ENCODE data around the gene TOP1.
"Not testable (repeated sequence)": the region's sequence is repeated elsewhere in the genome, so short reads cannot be mapped to it uniquely, and the experiment has no call there.

The TOP1 gene

GRCh38 chr20:41028359-41029149 lies at the start of gene TOP1:
Gene TOP1, plus strand, starts transcription at chr20:41028822. Its CDS starts 246 bp downstream, at chr20:41029068.
- peak; percentile 94 to 98 for ATAC-seq

GRCh38 chr20:40979247-40979646 lies 49.4 kb upstream of the TOP1 start:
- ATAC-seq = no peak

DNA sequence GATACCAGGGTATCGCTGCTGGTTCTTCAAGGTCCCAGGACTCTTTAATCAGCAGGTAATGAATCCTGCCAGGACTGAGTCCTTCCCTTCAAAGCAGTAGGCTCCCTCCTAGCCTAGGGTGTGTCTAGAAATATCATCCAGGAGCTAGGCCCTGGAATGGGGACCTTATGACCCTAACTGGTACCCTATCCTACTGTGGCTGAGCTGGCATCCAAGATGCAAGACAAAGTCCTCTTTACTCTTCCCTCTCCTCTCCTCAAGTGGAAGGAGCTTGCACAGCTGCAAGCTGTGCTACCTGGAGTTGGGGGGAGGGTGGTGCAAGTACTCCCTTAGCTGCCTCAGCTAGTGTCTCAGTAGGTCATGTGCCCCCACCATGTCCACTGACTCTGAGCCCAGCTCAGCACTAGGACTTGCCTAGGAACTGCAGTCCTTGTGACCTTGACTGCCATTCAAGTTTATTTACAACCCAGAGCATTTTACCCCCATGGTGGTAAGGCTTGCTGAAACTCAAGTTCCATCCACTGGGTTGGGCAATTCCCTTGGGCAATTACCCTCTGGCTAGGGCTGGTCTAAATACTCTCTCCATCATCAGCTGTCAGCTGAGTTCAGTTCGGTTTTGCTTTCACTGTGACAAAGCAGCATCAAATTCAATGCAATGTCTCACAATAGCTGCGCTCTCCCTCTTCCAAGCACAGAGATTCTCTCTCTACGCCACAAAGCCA lies 48.4 kb upstream of the TOP1 start:
- ATAC-seq = peak; percentile 41 to 49

DNA sequence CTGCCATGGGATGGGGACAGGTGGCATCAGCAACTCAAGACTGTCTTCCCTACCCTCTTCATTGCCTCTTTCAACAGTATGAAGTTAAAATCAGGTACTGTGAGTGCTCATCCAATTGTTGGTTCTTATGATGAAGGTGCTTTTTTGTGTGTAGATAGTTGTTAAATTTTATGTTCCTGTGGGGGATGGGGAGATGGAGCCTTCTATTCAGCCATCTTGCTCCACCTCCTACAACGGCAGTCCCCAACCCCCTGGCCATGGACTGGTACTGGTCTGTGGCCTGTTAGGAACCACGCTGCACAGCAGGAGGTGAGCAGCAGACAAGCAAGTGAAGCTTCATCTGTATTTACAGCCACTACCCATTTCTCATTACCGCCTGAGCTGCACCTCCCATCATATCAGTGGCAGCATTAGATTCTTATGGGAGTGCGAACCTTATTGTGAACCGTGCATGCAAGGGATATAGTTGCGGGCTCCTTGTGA lies 47.8 kb upstream of the TOP1 start:
- no peak for ATAC-seq

GRCh38 chr20:40982415-40983145 lies 46.0 kb upstream of the TOP1 start:
- ATAC-seq = peak in 1 of 2 donors; percentile 28

DNA sequence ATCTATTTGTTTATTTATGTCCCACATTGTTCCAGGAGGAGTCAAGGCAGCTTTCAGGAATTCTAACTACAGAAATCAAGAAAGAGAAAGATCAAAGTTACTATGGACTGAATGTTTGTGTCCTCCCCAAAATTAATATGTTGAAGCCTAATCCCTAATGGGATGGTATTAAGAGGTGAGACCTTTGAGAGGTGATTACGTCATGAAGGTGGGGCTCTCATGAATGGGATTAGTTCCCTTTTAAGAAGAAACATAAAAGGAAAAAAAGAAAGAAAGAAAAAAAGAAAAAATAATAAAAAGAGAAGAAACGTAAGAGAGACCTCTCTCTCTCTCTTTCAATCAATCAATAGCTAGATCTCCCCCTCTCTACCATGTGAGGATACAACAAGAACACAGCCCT lies 44.7 kb upstream of the TOP1 start:
- no peak for ATAC-seq

DNA sequence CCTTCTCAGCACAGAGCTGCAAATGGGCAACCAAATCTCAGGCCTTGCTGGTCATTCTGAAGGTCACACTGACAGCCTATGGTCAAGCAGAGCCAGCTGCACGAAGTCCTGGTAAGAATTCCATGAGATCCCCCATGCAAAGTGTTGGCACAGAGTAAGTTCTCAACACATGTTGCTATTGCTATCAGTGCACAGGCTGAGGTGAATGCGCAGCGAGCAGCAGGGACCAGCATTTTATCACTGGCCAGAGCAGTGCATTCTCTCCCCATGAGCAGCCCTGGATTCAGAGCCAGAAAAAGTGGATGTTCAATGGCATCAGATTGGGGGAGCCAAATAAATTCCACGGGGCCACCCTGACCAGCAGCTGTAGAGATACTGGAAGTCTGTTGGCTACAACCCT lies 44.1 kb upstream of the TOP1 start:
- no peak for ATAC-seq

GRCh38 chr20:40986774-40987173 lies 41.8 kb upstream of the TOP1 start:
- no peak for ATAC-seq

- ATAC-seq = peak; percentile 85 to 89
Measured at GRCh38 chr20:40990542-40991120, 38.0 kb upstream of the TOP1 start.

GRCh38 chr20:40991181-40991889 lies 37.3 kb upstream of the TOP1 start:
- peak; percentile 76 to 78 for ATAC-seq

DNA sequence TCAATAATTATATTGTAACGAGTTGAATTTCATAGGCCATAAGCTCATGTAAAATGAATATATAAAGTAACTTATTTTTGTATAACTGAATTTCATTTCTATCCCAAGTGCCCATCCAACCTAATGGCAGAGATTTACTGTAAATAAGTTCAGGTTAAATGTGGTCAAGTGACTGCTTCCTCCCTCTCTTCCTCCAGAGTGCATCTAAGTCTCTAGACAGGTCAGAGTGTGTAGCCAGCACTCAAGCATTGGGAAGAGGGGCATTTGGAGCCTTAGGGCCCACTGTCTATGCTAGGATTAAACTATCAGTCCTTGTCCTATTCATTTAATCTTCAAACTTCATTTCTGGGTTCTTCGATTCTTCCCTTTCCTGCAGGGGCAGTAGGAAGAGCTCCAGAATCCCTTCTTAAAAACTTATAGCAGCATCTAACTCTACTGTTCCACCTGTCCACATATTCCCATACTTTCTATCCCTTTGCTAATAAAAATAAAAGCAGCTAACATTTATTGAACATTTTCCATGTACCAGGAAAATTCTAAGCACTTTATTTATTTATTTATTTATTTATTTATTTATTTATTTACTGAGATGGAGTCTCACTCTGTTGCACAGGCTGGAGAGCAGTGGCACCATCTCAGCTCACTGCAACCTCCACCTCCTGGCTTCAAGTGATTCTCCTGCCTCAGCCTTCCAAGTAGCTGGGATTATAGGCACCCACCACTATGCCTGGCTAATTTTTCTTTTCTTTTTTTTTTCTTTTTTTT lies 36.1 kb upstream of the TOP1 start:
- ATAC-seq = no peak

GRCh38 chr20:40993794-40994540 lies 34.7 kb upstream of the TOP1 start:
- no peak for ATAC-seq

- ATAC-seq = no peak
Measured at GRCh38 chr20:40996326-40996725, 32.3 kb upstream of the TOP1 start.

DNA sequence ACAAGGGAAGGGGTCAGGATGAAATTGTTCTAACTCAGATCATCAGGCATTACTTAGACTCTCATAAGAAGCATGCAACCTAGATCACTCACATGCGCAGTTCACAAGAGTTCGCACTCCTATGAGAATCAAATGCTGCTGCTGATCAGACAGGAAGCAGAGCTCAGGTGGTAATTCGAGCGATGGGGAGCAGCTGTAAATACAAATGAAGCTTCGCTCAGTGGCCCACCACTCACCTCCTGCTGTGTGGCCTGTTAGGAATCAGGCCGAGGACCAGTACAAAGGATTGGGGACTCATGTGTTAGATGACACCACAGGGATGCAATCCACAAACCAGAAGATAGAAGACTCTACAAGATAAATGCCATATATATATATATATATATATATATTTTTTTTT lies 31.5 kb upstream of the TOP1 start:
- no peak for ATAC-seq

DNA sequence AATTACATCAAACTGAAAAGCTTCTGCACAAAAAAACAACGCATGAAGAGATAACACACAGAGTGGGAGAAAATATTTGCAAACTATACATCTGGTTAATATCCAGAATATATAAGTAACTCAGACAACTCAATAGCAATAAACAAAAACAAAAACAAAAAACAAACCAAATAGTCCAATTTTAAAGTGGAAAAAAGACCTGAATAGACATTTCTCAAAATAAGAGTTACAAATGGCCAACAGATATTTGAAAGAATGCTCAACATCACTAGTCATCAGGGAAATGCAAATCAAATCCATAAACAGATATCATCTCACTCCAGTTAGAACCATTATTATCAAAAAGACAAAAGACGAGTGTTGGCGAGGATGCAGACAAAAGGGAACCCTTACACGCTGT lies 28.8 kb upstream of the TOP1 start:
- no peak for ATAC-seq

- no peak for ATAC-seq
Measured at GRCh38 chr20:41000628-41001027, 28.0 kb upstream of the TOP1 start.

DNA sequence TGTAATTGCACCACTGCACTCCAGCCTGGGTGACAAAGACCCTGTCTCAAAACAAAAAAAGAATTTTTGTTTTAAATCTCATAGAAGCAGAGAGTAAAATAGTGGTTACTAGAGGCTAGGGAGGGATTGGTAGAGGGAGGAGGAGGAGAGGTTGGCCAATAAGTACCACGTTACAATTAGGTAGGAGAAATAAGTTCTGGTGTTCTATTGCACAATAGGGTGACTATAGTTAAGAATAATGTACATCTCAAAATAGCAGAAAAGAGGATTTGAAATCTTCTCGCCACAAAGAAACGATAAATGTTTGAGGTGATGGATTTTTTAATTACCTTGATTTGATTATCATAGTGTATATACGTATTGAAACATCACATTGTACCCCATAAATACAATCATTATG lies 27.1 kb upstream of the TOP1 start:
- no peak for ATAC-seq

DNA sequence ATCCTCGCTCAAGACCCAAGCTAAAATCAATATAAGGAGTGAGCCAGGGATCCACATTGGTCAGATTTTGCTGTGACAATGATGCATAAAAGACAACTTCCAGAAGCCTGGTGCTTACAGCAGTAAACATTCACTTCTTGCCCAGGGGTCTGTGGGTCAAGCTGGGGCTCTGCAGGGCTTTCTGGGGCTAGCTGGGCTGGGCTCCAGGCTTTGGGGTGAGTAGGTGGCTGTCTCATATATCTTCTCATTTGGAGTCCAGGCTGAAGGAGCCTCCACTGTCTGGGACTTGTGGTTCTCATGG lies 25.8 kb upstream of the TOP1 start:
- no peak for ATAC-seq

DNA sequence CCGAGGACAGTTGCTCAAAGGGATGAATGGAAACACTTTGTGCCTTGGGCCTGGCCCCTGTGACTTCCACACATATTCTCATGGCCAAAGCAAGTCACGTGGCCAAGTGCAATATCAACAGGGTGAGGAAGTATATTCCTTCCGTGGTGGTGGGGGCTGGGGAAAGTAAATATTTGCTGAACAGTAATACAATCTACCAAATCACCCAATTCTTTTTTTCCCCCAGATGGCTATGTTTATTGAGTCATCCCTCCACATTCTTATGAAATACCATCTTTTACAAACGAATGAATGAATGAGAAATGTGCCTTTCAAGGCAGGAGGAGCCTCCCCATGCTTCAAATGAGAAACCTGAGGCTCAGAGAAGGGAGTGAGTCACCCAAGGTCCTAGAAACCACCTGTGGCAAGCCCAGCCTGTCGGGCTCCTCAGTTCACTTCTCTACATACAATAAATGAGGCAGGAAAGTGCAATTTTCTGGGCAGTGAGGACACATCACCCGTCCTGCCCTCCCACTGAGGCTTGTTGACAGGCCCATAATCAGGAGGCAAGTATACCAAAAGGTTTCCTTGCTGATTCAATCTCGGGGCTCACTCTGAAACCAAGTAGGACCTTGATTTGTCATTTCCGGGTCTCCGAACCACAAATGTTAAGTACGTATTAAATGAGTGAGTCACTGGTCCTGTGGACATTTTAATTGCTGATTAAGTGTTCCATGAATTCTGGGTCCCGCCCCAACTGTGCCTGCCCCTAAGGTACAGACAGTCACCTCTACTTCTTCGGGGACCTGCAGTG lies 25.3 kb upstream of the TOP1 start:
- ATAC-seq = peak; percentile 87

- not testable (repeated sequence) for ATAC-seq
Measured at GRCh38 chr20:41003936-41004294, 24.7 kb upstream of the TOP1 start.

Data from activated CD4-positive, CD25-positive, alpha-beta regulatory T cell treated with anti-CD3 and anti-CD28 coated beads, Interleukin-2, amount 50 U/mL, for 24 hours (primary cell).